Neural crest cell (in vitro differentiated cells): ENCODE measurements around the gene UBA5. TPM values are rescaled to one million over a fixed set of nuclear protein-coding genes. Genes with fewer than 3 reads are reported as not detected.
A peak's percentile ranks its signal among the peaks of the same experiment; 100 is the strongest.
"Not testable (repeated sequence)": the region's sequence is repeated elsewhere in the genome, so short reads cannot be mapped to it uniquely, and the experiment has no call there.

Experiments used
- DNase-seq: peaks from one replicate; pipeline ENCODE4 v3.0.0; 2021; ENCODE audit warnings: low read depth, mixed read lengths, low spot score
- H3K27ac Mint-ChIP-seq: one replicate; pipeline ENCODE4 v1.8.0; 2021; ENCODE audit warnings: mild to moderate bottlenecking, mixed read lengths; ENCODE audit not compliant: unreplicated experiment
- H3K27me3 Mint-ChIP-seq: 2 replicates; pipeline ENCODE4 v1.8.0; 2021; ENCODE audit warnings: low read depth, mild to moderate bottlenecking, mixed read lengths
- H3K36me3 Mint-ChIP-seq: 2 replicates; pipeline ENCODE4 v1.8.0; 2021; ENCODE audit warnings: low read depth, mild to moderate bottlenecking, mixed read lengths
- H3K4me1 Mint-ChIP-seq: 2 replicates; pipeline ENCODE4 v1.8.0; 2021; ENCODE audit warnings: mixed read lengths
- H3K4me3 Mint-ChIP-seq: one replicate; pipeline ENCODE4 v1.8.0; 2021; ENCODE audit warnings: mild to moderate bottlenecking, mixed read lengths
- H3K9me3 Mint-ChIP-seq: 2 replicates; pipeline ENCODE4 v1.8.0; 2021; ENCODE audit warnings: mixed read lengths
- CTCF ChIP-seq: fragments of 200-600 bp; sonication (generic); conservative IDR thresholded peaks from 2 replicates; pipeline ENCODE4 v1.5.0; 2021; ENCODE audit warnings: antibody characterized with exemption, mild to moderate bottlenecking
- long read RNA-seq: library from polyadenylated mRNA; unstranded; transcript quantifications from one replicate; pipeline ENCODE4 v2.0.0, GENCODE V29; 2020
- total RNA-seq: library from RNA; stranded (reverse); gene quantifications from 2 replicates; pipeline ENCODE4 v1.2.1, GENCODE V29; 2021

UBA5 gene
- total RNA-seq, result 49.5 and 50.1 TPM in 2 replicates
- long read RNA-seq, partial matches to known transcripts, result 1 of 17 reads
- long read RNA-seq, other reads (novel, unspliced or antisense), result 8 of 17 reads

- Mint-ChIP-seq H3K4me3 (peak within 1 kb of the TSS; percentile 98), H3K4me1 (peaks cover 39% of the 10 kb centered on the region), H3K27me3 (no peaks in the 10 kb centered on the region), H3K36me3 (no peaks in the 10 kb centered on the region), H3K9me3 (no peaks in the 10 kb centered on the region), H3K27ac (peak within 1 kb of the TSS; percentile 98)
- DNase-seq, result peak; percentile 48
- TF ChIP-seq CTCF, result no peak
Measured at GRCh38 chr3:132660052-132660810, at the start of gene UBA5. TSS of gene UBA5 (plus strand) at chr3:132660329. CDS start at chr3:132660538, 209 bp downstream.

GRCh38 chr3:132615301-132615700 is 44.8 kb upstream of the UBA5 start:
- DNase-seq, H3K4me3 Mint-ChIP-seq, H3K4me1 Mint-ChIP-seq, H3K27ac Mint-ChIP-seq, H3K27me3 Mint-ChIP-seq: not testable (repeated sequence)
- Mint-ChIP-seq H3K9me3 (peaks cover 12% of the 10 kb centered on the region), H3K36me3 (peaks cover 37% of the 10 kb centered on the region)

- no peak for TF ChIP-seq CTCF
- H3K27ac Mint-ChIP-seq, result no peak overlapping the region
- no peaks in the 10 kb centered on the region for H3K27me3 Mint-ChIP-seq
- no peak overlapping the region for H3K4me3 Mint-ChIP-seq
- DNase-seq, result no peak
- H3K9me3 Mint-ChIP-seq, result peaks cover 12% of the 10 kb centered on the region
- peaks cover 37% of the 10 kb centered on the region for H3K36me3 Mint-ChIP-seq
- H3K4me1 Mint-ChIP-seq, result no peaks in the 10 kb centered on the region
Measured at GRCh38 chr3:132615881-132616280, 44.2 kb upstream of the UBA5 start.

- TF ChIP-seq CTCF, result no peak
- Mint-ChIP-seq H3K36me3 (peaks cover 33% of the 10 kb centered on the region), H3K4me1 (no peaks in the 10 kb centered on the region), H3K9me3 (peaks cover 12% of the 10 kb centered on the region), H3K27me3 (no peaks in the 10 kb centered on the region), H3K4me3 (no peak overlapping the region), H3K27ac (no peak overlapping the region)
- DNase-seq, result no peak
Measured at GRCh38 chr3:132616780-132617179, 43.3 kb upstream of the UBA5 start.

- DNase-seq, result no peak
- Mint-ChIP-seq H3K9me3 (peaks cover 3% of the 10 kb centered on the region), H3K36me3 (peaks cover 11% of the 10 kb centered on the region), H3K4me3 (no peak overlapping the region), H3K27ac (no peak overlapping the region), H3K27me3 (no peaks in the 10 kb centered on the region), H3K4me1 (no peaks in the 10 kb centered on the region)
- no peak for TF ChIP-seq CTCF
Measured at GRCh38 chr3:132622148-132622547, 38.0 kb upstream of the UBA5 start.

GRCh38 chr3:132622761-132623160 is 37.4 kb upstream of the UBA5 start:
- H3K27me3 Mint-ChIP-seq, result no peaks in the 10 kb centered on the region
- DNase-seq, result no peak
- H3K27ac Mint-ChIP-seq, result no peak overlapping the region
- no peaks in the 10 kb centered on the region for H3K9me3 Mint-ChIP-seq
- H3K36me3 Mint-ChIP-seq, result peaks cover 5% of the 10 kb centered on the region
- H3K4me3 Mint-ChIP-seq, result no peak overlapping the region
- no peaks in the 10 kb centered on the region for H3K4me1 Mint-ChIP-seq
- TF ChIP-seq CTCF, result no peak
